HL-60/S4 treated with phorbol 12-myristate 13-acetate at 8.2 ng/mL for 4 days and 3 days (cell line): Measurements from ENCODE around the gene STARD10.

Source experiments
- in situ Hi-C: fragments of 300-500 bp; cut with MboI; formaldehyde crosslinking; loops from 2 replicates; pipeline ENCODE4 v1.15.0; 2022; ENCODE audit warnings: low sequenced_read_pairs

STARD10 gene

DNA sequence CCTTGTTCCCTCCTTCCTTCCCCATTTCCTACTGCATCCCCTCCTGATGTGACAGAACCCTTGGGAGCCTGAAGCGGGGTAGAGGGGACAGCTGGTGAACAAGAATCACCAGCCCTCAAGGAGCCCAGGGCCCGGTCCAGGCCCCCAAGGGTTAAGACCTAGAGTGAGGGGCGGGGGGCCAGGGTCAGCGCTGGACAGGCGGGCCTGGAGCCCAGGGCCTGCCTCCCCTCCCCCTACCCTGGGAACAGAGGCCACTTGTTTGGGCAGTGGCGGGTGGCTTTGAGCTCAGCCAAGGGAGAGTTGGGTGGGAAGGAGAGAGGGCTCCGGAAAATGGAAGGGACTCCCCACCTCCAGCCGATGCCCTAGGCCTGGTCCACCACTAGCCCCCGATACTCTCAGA lies 43.8 kb downstream of the STARD10 start:
- in situ Hi-C loops: no loop called here

DNA sequence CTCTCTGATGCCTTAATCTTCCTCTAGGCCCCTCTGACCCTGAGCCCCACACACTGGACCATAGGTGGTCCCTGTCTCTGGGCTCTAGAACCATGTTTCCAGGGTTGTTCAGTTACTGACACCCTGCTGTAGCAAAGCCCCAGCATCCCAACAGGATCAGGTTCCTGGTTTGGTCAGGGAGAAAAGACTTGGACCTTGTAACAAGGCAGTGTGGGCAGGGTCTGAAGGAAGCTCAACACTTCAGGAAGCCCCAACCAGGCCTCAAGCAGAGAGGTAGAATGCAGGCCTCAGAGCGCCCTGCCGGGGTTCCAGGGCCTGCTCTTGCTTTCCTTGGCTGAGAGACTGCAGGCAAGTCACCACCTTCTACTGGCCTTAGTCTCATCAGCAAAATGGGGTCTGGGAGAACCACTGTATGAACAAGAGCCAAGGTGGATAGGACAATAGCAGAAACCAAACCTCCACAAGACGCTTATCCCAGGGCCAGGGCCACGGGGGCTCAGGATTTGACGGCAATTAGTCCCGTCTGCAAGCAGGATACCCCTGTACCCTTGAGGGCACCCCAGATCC lies 46.5 kb downstream of the STARD10 start:
- in situ Hi-C loops: no loop called here

DNA sequence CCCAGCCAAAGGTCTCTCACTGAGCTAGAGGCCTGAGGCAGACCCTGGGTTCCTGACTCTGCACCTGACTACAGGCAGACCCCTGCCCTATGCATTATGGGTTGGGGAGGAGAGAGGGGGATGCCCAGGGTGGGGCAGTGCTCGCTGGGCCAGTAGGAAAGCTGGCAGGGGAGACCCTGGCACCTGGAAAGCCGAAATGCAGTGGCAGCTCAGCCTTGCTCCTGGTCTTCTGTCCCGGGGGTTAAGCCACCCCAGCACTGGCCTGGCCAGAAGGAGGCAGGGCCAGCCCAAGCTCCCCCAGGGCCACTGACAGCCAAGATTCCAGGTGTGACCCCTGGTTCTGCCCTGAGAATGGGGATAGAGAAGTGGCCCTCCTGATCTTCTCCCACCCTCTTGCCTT lies 47.0 kb downstream of the STARD10 start:
- in situ Hi-C loops: no loop called here

DNA sequence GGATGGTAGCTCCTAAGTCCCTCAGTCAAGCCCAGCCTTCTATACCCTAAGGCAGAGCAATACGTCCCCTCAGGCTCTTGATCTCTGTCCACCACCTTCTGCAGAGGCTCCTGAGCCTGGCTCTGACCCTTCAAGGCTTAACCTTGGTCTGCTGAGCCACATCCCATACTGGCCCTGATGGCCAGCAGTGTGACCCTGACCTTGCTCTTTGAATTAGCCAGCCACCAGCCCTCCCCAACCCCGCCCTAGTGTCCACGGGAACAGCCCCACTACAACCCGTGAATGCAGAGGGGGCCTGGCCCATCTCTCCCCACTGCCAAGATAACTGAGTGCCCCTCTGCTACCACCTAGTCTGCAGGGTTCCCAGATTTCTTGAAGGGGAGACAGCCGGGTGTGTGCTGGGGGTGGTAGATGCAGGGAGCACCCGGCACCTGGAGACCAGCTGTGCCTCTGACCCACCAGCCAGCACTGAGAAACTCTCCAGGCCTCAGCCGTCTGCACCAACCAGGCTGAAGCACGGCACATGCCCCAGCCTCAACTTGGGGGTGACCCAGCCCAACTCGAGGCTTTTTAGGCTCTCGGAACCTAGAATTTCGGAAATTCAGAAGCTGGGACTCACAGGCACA lies 47.8 kb downstream of the STARD10 start:
- in situ Hi-C loops: no loop called here

DNA sequence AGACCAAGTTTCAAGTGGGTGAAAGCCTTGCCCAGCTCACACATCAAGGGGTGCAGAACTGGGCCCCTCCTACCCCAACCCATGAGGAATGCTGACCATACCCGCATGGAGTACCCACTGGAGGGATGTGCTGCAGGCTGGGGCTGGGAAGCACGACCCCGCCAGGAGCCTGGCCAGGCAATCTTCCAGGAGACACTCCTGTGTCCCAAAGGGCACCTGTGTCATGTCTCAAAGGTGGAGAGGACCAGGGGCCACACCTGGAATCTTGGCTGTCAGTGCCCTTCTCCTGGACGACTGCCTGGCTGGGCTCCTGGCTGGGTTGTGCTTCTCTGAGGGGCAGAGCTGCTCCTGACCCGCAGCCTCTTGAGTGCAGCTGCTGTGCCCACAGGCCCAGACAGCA lies 48.3 kb downstream of the STARD10 start:
- in situ Hi-C loops: no loop called here

DNA sequence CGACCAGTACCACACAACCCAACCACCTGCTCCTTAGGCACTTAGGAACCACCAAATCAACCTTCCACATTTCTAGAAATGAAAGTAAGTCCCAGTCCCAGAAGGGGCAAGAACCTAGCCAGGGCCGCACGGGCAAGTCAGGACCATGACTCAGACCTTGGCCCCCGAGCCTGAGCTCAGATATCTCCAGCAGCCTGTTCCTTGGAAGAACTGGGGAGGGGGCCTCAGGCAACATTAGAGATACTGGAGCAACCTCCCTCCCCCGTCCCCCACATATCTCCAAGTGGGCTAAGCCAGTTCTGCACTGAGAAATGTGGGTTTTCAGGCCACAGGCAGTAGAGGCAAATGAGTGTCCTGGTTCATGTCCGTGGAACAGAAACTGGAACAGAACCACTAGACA lies 49.4 kb downstream of the STARD10 start:
- in situ Hi-C loops: no loop called here

DNA sequence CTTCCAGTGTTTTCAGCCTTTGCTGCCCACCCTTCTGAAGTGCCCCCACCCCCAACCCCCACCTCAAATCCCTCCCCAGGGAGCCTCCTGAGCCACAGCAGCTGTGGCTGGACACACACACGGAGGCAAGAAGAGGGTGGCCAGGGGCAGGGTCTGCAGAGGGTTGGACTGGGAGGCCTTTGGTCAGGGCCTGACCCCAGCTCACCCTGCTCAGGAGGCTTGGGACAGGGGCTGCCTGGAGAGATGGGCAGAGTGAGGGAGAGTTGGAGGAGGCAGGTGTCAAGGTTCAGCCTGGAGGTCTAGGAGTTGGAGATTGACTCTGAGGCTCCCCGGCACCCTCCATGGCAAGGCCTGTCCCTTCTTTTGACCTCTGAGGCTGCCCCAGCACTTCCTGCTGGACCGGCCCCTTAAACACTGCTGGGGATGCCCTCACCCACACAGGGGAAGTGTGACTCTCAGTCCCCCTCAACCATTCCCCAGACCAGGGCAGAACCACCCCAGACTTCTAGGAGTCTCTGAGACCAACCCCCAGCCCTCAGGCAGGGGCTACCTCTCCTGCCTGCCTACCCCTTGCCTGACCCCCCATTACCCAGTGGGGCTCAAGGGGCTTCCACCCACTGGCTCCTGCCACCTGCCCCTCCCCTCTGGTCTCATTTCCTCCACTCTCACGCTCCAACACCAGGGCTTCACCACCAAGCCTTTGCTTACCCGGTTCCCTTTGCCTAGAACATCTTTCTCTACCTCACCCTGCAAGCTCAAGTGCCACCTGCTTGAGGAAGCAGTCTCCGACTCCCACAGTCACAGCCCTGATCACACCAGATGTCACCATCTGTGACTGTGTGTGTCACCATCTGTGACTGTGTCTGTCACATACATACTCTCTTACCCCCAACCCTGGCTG lies 50.3 kb downstream of the STARD10 start:
- in situ Hi-C loops: no loop called here

DNA sequence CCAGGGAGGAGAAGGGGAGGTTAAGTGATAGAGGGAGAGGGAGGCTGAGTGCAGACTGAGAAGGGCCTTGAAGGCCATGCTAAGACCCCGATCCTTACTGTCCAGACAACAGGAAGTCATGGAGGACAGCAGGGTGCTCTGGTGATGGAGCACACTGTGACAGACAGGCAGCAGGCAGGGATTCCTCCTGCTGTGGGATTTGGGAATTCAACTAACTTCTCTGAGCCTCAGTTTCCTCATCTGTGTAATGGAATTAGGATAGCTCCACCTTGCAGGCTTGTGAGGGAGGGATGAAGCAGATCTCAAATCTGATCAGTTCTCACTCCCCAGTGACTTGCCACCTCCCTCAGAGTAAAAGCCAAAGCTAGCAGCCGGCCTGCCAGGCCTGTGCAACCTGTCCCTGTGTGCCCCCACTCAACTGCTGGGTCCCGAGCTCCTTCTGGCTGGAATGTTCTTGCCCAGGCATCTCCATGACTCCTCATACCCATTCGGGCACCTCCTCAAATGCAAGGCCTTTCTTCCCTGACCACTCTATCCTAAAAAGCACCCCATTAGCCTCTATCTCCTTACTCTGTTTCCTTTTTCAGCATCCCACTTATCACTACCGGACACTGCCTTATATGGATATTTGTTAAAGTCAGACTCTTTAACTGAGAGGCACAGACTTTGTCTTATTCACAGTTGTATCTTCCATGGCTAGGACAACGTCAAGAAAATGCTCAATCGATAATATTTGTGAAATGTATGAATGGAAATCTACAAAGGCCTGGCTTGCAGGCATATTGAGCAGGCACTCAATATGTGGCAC lies 51.1 kb downstream of the STARD10 start:
- in situ Hi-C loops: no loop called here

DNA sequence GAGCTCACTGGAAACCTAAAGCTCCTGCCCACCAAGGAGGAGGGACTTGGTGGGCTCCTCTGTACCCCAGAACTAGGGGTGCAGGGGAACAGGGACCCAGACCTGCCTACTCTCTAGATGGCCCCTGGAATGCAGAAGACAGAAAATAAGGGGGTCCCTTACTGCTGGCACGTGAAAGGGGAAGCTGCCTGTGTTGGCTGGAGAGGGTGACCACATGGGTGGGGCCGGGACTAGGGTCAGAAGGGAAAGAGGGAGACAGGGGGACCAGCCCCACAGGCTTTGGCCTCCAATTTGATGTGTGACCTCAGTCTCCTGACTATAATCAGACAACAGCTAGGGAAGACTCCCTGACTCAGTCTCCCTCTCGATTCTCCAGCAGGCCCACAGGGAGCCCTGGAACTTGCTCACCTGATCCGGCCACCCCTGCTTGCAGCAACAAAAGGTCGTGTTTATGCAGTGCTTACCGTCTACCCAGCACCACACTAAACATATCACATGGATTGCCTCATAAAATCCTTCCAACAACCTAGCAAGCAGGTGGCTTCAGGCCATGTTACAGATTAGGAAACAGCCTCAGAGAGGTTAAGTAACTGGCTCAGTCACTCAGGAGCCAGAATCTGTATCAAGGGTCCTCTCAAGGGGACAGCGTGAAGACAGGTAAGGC lies 51.9 kb downstream of the STARD10 start:
- in situ Hi-C loops: no loop called here

DNA sequence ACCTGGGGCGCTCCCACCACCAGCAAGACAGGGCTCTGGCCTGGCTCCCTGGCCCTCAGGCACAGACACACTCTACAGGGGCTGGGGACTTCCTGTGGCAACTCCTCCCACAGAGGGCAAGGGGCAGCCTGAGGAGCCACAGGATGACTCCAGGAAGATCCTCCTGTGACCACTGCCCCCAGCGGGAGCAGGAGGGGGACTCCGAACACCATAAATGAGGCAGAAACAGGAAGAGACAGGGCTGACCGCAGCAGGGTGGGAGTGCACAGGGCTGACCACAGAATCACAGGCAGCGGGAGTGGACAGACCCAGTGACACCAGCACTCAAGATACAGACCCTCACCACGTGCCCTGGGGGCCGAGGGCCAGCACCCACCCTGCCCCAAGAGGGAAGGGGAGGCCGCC lies 52.4 kb downstream of the STARD10 start:
- in situ Hi-C loops: no loop called here

DNA sequence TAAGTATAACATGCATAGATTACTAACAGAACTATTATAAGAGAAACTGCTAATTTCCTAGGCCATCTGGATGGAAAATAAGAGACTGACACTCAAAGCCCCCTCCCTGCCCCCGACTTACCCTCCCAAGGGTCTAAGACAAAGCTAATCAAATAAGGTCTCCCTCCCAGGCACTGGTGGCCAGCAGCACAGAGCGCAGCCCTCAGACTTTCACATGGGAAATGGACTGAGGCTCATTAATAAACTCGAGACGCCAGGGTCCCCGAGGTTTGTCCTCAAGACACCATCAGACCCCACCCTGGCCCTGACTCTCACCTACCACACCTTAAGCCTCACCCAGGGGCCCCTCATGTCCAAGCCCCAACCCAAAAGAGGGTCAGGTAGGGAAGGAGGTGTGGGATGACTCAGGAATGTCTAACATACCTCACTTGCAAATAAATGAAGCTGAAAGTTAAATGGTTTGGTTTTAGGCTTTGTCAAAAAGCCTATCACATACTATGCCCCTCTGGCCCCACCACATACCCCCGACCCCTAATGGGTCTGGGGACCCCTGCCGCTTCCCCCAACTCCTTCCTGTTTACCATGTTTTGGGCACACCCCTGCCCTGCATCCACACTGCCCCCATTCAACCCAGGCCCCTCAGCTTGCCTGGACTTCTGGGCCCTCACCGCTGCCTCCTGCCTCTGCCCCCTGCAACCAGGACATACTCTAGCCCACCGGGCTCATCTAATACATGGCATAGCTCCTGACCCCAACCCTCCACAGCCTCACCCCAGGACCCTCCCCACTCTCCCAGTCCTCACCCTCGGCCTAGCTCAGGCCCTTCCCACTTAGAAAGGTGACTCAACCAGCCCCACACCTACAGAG lies 53.1 kb downstream of the STARD10 start:
- in situ Hi-C loops: no loop called here

DNA sequence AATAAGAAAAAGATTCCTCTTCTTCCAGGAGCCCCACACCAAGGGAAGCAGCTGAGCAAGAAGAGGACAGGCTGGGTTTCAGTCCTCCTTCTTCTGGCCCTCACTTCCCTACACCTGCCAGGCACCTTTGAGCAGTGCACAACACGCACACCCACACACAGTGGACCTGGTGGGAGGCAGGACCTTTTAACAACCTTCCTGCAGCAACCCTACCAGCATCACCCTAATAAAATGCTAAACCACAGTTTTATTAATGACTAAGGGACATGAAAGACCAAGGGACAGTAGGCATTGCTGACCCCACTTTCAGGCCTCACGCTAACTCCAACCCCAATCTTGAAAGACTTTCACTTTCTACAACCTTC lies 53.8 kb downstream of the STARD10 start:
- in situ Hi-C loops: no loop called here

DNA sequence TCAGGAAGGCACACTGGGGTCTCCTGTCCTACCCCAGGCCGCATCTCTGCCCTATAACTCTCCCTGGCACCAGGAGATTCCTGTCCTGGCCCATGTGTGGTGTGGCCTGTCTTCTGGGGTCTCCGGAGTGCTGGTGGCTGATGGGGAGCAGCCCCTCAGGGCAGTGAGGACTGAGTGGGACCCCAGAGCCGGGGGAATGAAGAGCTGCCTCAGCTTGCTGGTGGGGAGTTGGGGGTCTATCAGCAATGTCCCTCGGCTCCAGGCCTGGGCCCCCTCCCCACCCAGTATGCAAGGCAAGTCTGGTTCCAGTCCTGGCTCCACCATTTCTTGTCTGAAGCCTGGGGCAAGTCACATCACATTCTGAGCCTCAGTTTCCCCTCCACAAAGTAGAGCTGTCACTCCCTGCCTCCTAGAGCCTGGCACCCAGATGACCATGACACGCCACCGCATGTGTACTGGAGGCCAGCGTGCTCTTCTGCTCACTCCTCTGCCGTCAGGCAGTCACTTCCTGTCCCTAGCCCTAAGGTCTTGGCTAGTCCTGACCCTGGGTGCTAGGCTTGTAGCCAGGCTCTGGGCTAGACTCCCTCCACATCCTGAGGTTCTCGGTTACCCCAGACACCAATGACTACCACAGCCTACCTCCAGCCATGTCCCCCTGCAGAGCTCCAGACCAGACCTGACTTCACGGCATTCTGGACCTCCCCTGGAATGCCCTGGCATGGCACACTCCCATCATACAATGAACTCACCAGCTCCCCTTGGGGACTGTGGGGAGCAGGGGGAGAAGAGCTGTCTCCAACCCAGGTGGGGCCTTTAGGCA lies 54.4 kb downstream of the STARD10 start:
- in situ Hi-C loops: no loop called here

DNA sequence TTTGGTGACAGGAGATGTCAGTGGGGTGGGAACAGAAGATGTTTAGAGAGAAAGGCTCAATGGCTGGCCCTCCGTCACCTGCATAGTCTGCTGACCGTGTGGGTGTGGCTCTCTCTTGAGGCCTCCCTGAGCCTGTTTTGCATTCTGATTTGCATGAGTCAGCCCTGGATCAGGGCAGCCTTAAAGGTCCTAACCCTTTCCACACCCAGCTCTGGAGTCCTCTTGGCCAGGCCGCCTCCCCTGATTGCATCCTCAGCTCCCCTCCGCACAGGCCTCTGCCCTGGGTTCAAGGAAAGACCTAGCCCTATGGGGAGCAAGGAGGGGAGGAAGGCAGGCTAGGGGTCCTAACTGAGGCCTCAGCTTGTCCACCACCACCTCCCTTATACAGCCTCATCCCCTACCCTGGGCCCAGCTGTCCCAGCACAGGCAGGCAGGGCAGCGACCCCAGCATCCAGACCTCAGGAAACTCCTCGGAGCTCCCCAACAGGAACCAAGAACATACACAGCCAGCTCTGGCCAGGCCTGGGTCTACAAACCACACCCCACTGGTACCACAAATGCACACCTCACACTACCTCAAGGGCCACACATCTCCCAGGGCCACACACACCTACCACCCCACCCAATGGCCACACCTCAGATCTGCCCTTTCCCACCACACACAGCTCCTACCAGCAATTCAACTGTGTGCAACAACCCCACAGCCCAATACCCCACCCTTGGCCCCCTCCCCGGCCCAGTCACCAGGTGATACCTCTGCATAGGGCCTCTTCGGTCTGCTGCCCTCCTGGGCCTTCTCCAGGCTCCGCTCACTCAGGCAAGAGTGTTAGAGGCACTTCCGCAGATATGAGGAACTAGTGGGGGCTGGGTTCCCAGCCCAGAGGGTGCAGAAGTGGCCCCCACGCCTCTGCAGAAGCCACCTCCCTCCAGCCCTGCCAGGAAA lies 55.4 kb downstream of the STARD10 start:
- in situ Hi-C loops: no loop called here

DNA sequence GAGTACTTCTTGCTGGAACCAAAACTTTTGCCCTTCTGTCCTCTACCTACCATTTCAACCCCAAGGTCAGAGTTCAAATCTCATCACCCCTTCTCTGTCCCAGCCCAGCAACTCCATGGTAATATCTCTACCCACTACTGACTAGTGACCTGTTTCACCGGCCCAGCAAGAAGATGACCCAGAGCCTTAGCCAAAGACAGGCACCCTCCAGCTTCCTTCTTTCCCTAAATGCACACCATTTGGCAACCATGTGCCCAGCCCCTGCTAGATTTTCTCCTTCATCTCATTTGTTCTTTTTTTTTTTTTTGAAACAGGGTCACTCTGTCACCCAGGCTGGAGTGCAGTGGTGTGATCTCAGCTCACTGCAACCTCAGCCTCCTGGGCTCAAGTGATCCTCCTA lies 56.5 kb downstream of the STARD10 start:
- in situ Hi-C loops: no loop called here

DNA sequence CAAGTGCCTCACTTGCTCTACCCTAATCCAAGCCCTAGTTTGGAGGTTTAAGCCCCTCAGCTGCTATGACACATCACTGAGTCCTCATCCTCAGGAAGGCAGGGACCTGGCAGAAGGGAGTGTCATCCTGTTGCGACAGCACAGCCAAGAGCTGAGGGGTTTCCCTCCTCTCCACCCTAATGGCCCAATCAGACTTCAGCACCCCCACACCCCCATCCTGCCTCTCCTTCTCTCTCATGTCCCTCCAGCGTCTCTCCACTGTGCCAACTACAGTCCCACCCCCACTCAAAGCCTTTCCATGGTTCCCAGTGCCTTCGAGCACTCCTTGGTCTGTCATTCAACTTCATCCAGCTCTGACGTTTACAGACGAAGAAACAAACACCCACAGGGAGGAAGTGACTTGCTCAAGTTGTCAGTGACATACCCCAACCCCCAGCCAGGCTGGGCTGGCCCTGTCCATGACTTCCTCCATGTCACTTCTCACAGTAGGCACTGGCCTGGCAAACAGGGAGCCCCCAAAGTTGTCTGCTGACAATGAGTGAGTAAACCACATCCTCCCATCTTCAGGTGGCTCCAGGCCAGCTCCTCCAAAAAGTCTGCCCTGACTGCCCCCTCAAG lies 57.3 kb downstream of the STARD10 start:
- in situ Hi-C loops: no loop called here

DNA sequence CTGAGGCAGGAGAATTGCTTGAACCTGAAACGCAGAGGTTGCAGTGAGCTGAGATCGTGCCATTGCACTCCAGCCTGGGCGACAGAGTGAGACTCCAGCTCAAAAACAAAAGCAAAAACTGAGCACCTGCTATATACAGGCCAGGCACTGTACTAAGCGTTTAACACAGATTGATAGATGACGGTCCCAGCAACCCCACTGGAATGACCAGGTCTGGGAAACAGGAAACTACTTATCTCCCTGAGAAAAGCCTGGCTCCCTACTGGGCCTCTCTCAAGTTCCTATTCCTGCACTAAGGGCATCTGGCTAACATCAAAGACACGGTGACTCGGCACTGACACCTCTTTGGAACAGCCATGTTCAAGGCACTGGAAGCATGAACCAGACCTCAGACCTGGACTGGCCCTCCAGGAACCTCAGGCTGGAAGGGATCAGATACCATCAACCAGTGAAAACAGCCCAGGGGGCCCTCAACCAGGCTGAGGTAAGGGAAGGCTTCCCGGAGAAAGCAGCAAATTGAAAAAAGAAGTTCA lies 58.3 kb downstream of the STARD10 start:
- in situ Hi-C loops: no loop called here
